ENCODE results near the gene EXOSC5. TPM values are rescaled to one million over a fixed set of nuclear protein-coding genes. Genes with fewer than 3 reads are reported as not detected.
A peak's percentile ranks its signal among the peaks of the same experiment; 100 is the strongest.

The EXOSC5 gene
- total RNA-seq, 4 donors from 2014 or later, result 11.4 to 16.0 (median 14.2) TPM

DNA sequence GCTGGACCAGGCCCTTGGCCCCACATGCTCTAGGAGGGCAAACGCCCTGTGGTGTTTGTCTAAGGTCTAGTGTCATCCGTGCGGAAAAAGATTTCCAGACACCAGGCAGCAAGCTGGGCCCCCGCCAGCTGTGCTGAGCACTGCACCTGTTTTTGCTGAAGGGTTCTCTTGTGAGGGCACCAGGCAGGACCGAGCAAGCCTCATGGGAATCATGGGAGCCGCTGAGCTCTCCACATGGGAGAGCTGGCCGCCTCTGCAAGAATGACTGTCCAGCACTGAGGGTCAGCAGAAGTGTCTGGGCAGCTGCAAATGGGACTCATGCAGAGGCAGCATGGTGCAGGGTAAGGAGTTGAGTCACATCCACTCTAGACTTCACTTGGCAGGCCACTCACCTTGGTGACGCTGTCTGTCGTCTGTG is 18.0 kb upstream of the EXOSC5 start:
- H3K27ac ChIP-seq, result no peak overlapping the region
- H3K36me3 ChIP-seq, result peaks cover 0 to 99% of the 10 kb centered on the region in 2 donors
- TF ChIP-seq POLR2A (IDR thresholded peaks at IDR 0.05), result no peak
- TF ChIP-seq EP300 (IDR thresholded peaks at IDR 0.05), result no peak
- no peak for TF ChIP-seq POLR2AphosphoS5 (IDR thresholded peaks at IDR 0.05)
- TF ChIP-seq CTCF (IDR thresholded peaks at IDR 0.05), result no peak
- ATAC-seq, result no peak
- no peak overlapping the region for H3K4me3 ChIP-seq
- WGBS, 2 donors (ENCODE audit: low coverage in 1 of 2), result 100% methylated on average over 1 to 2 of the region's 9 CpGs
- no peaks in the 10 kb centered on the region for H3K27me3 ChIP-seq
- H3K4me1 ChIP-seq, result peaks cover 0 to 20% (median 2%) of the 10 kb centered on the region in 3 donors
- no peaks in the 10 kb centered on the region for H3K9me3 ChIP-seq

DNA sequence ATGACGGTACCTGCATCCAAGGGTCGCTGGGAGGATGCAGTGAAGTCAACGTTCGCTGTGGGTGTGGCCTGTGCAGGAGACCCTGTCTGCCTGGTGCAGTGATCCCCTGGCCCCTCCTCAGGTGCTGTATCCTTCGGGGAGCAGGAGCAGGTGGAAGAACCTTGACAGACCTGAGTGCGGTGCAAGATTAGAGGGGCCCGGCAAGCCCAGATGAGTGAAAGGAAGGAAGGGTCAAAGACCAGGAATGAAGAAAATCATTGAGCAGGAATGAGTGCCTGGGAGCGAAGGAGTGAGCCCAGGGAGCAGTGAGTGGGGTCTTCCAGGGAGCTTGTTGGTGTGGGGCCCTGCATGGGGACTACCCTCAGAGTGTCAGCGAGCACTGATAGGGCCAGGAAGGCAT is 17.3 kb upstream of the EXOSC5 start:
- peaks cover 0 to 92% of the 10 kb centered on the region in 2 donors for H3K36me3 ChIP-seq
- no peak for TF ChIP-seq EP300 (IDR thresholded peaks at IDR 0.05)
- TF ChIP-seq POLR2A (IDR thresholded peaks at IDR 0.05), result no peak
- no peak for TF ChIP-seq CTCF (IDR thresholded peaks at IDR 0.05)
- TF ChIP-seq POLR2AphosphoS5 (IDR thresholded peaks at IDR 0.05), result no peak
- WGBS, 2 donors (ENCODE audit: low coverage in 1 of 2), result 84 to 93% methylated on average over 5 to 8 of the region's 9 CpGs
- H3K27me3 ChIP-seq, result no peaks in the 10 kb centered on the region
- peaks cover 0 to 27% (median 4%) of the 10 kb centered on the region in 3 donors for H3K4me1 ChIP-seq
- no peak overlapping the region for H3K27ac ChIP-seq
- no peaks in the 10 kb centered on the region for H3K9me3 ChIP-seq
- no peak for ATAC-seq
- no peak overlapping the region for H3K4me3 ChIP-seq

DNA sequence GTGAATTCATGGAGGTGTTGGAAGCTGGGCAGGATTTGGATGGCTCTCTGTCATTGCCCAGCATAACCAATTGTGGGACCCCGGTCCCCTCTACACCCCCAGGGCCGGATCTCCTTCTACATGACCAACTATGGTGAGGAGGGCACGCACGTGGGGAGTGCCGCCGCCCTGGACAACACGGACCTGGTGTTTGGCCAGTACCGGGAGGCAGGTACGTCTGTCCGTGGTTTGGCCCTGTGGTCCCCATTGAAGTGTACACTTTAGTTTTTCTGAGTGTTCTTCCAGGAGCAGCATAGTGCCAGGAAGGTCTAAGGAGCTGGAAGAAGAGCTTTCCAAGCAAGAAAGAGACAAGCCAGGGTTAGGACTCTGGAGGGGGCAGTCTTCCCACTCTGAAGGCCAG is 16.8 kb upstream of the EXOSC5 start:
- no peak overlapping the region for H3K4me3 ChIP-seq

DNA sequence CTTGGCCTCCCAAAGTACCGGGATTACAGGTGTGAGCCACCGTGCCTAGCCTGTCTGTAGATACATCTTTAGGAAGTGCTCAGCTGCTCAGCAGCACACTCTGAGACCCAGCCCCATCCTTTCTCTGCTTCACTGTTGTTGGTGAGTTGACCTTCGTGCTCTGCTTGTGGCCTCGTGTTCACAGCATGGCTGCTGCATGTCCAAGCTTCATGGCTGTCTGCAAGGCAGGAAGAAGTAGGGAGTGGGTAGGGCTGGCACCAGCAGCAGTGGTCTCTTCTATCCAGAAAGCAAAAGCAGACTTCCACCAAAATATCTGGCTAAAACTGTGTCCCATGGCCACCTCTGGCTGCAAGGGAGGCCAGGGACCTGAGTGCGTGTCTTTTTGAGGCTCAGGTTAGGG is 15.8 kb upstream of the EXOSC5 start:
- ATAC-seq, result no peak
- Histone ChIP-seq H3K27me3 (no peaks in the 10 kb centered on the region), H3K4me1 (peaks cover 0 to 38% (median 4%) of the 10 kb centered on the region in 3 donors), H3K9me3 (no peaks in the 10 kb centered on the region), H3K27ac (no peak overlapping the region), H3K36me3 (peaks cover 0 to 77% of the 10 kb centered on the region in 2 donors), H3K4me3 (no peak overlapping the region)
- TF ChIP-seq POLR2AphosphoS5 (IDR thresholded peaks at IDR 0.05) (no peak), EP300 (IDR thresholded peaks at IDR 0.05) (no peak)
- WGBS, 2 donors (ENCODE audit: low coverage in 1 of 2), result 80% methylated on average over 1 of the region's 5 CpGs; no CpG with 5 or more reads in 1 of the 2 donors

More for the DNA sequence above, 16.8 kb upstream of the EXOSC5 start:
- ATAC-seq, result no peak
- 79 to 80% methylated on average over 1 to 7 of the region's 10 CpGs for WGBS, 2 donors (ENCODE audit: low coverage in 1 of 2)
- Histone ChIP-seq H3K9me3 (no peaks in the 10 kb centered on the region), H3K36me3 (peaks cover 0 to 87% of the 10 kb centered on the region in 2 donors), H3K27me3 (no peaks in the 10 kb centered on the region), H3K27ac (no peak overlapping the region), H3K4me1 (peaks cover 0 to 32% (median 4%) of the 10 kb centered on the region in 3 donors)
- no peak for TF ChIP-seq POLR2AphosphoS5 (IDR thresholded peaks at IDR 0.05)
- no peak for TF ChIP-seq EP300 (IDR thresholded peaks at IDR 0.05)
- no peak for TF ChIP-seq POLR2A (IDR thresholded peaks at IDR 0.05)
- TF ChIP-seq CTCF (IDR thresholded peaks at IDR 0.05), result no peak

DNA sequence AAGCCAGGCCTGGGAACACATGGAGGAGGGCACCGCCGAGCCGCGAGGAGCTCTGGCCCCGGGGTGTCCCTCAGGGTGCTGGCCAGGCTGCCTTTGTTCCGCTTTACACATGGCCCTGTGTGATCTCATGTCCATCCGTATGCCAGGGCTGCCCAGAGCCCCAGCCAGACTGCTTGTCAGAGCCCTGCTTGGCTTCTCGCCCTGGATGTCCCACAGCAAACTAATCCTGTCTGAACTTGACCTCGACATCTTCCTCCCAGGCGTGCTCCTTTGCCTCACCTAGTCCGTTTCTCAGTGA is 14.8 kb upstream of the EXOSC5 start:
- ATAC-seq, result no peak
- TF ChIP-seq POLR2A (IDR thresholded peaks at IDR 0.05), result no peak
- no peak for TF ChIP-seq CTCF (IDR thresholded peaks at IDR 0.05)
- TF ChIP-seq POLR2AphosphoS5 (IDR thresholded peaks at IDR 0.05), result no peak
- TF ChIP-seq EP300 (IDR thresholded peaks at IDR 0.05), result no peak
- H3K4me1 ChIP-seq, result peaks cover 0 to 43% (median 4%) of the 10 kb centered on the region in 3 donors
- H3K27me3 ChIP-seq, result no peaks in the 10 kb centered on the region
- H3K4me3 ChIP-seq, result no peak overlapping the region
- 53 to 79% methylated on average over 7 to 8 of the region's 11 CpGs for WGBS, 2 donors (ENCODE audit: low coverage in 1 of 2)
- H3K9me3 ChIP-seq, result no peaks in the 10 kb centered on the region
- H3K36me3 ChIP-seq, result peaks cover 0 to 67% of the 10 kb centered on the region in 2 donors
- H3K27ac ChIP-seq, result peak overlapping the region in 1 of 4 donors; percentile 2
